Type B pancreatic cell (in vitro differentiated cells): Measurements from ENCODE around the gene SCAPER. TPM values are rescaled to one million over a fixed set of nuclear protein-coding genes. Genes with fewer than 3 reads are reported as not detected.

Experiments used
- DNase-seq: peaks from one replicate; pipeline ENCODE4 v3.0.0; 2021; ENCODE audit warnings: mixed read lengths; ENCODE audit not compliant: unreplicated experiment; ENCODE audit errors: extremely low spot score
- H3K27ac Mint-ChIP-seq: 2 replicates; pipeline ENCODE4 v1.8.0; 2021; ENCODE audit warnings: mild to moderate bottlenecking, mixed read lengths
- H3K27me3 Mint-ChIP-seq: 2 replicates; pipeline ENCODE4 v1.8.0; 2021; ENCODE audit warnings: mixed read lengths
- H3K36me3 Mint-ChIP-seq: 2 replicates; pipeline ENCODE4 v1.8.0; 2021; ENCODE audit warnings: mixed read lengths
- H3K4me1 Mint-ChIP-seq: one replicate; pipeline ENCODE4 v1.8.0; 2021; ENCODE audit warnings: mixed read lengths; ENCODE audit not compliant: unreplicated experiment
- H3K4me3 Mint-ChIP-seq: 2 replicates; pipeline ENCODE4 v1.8.0; 2021; ENCODE audit warnings: mild to moderate bottlenecking, mixed read lengths
- H3K9me3 Mint-ChIP-seq: 2 replicates; pipeline ENCODE4 v1.8.0; 2021; ENCODE audit warnings: mixed read lengths
- CTCF ChIP-seq: fragments of 200-600 bp; sonication (generic); conservative IDR thresholded peaks from 2 replicates; pipeline ENCODE4 v1.5.0; 2021; ENCODE audit warnings: antibody characterized with exemption, mild to moderate bottlenecking
- total RNA-seq: library from RNA; stranded (reverse); gene quantifications from 2 replicates; pipeline ENCODE4 v1.2.1, GENCODE V29; 2021; ENCODE audit warnings: low replicate concordance

Gene SCAPER
- total RNA-seq, 1 donor from 2014 or later, result 26.6 TPM

- TF ChIP-seq CTCF, result no peak
- DNase-seq, result no peak
- Mint-ChIP-seq H3K27ac (peak overlapping the region; percentile 69), H3K27me3 (peaks cover 87% of the 10 kb centered on the region), H3K36me3 (peaks cover 3% of the 10 kb centered on the region), H3K9me3 (no peaks in the 10 kb centered on the region), H3K4me1 (peaks cover 27% of the 10 kb centered on the region), H3K4me3 (peak overlapping the region; percentile 85)
Observed at GRCh38 chr15:76341366-76342057, 563.6 kb downstream of the SCAPER start.

GRCh38 chr15:76340803-76341365 lies 564.3 kb downstream of the SCAPER start:
- Mint-ChIP-seq H3K4me1 (peaks cover 27% of the 10 kb centered on the region), H3K36me3 (peaks cover 3% of the 10 kb centered on the region), H3K27ac (peak overlapping the region; percentile 46), H3K4me3 (peak overlapping the region; percentile 84), H3K9me3 (no peaks in the 10 kb centered on the region), H3K27me3 (peaks cover 89% of the 10 kb centered on the region)
- no peak for DNase-seq
- peak; percentile 61 for TF ChIP-seq CTCF

- Mint-ChIP-seq H3K9me3 (no peaks in the 10 kb centered on the region), H3K27ac (peak overlapping the region; percentile 35), H3K27me3 (peaks cover 89% of the 10 kb centered on the region), H3K36me3 (peaks cover 3% of the 10 kb centered on the region), H3K4me3 (peak overlapping the region; percentile 84), H3K4me1 (peaks cover 29% of the 10 kb centered on the region)
- no peak for DNase-seq
- TF ChIP-seq CTCF, result no peak
Observed at GRCh38 chr15:76340198-76340802, 564.8 kb downstream of the SCAPER start.

- Mint-ChIP-seq H3K36me3 (peaks cover 3% of the 10 kb centered on the region), H3K27ac (peak overlapping the region; percentile 76), H3K27me3 (peaks cover 88% of the 10 kb centered on the region), H3K4me3 (peak overlapping the region; percentile 84), H3K9me3 (no peaks in the 10 kb centered on the region), H3K4me1 (peaks cover 30% of the 10 kb centered on the region)
- TF ChIP-seq CTCF, result no peak
- DNase-seq, result no peak
Observed at GRCh38 chr15:76339305-76340197, 565.6 kb downstream of the SCAPER start.

- peaks cover 36% of the 10 kb centered on the region for H3K4me1 Mint-ChIP-seq
- peaks cover 7% of the 10 kb centered on the region for H3K36me3 Mint-ChIP-seq
- H3K9me3 Mint-ChIP-seq, result peaks cover 5% of the 10 kb centered on the region
- peak overlapping the region; percentile 76 for H3K27ac Mint-ChIP-seq
- peak overlapping the region; percentile 84 for H3K4me3 Mint-ChIP-seq
- peaks cover 88% of the 10 kb centered on the region for H3K27me3 Mint-ChIP-seq
- no peak for DNase-seq
- no peak for TF ChIP-seq CTCF
Observed at GRCh38 chr15:76338486-76339304, 566.4 kb downstream of the SCAPER start.
